ENCODE measurements around the gene GRAMD2B.
"Not testable (repeated sequence)": the region's sequence is repeated elsewhere in the genome, so short reads cannot be mapped to it uniquely, and the experiment has no call there.

GRAMD2B gene

GRCh38 chr5:126422994-126423788, at the start of gene GRAMD2B:
TSS of gene GRAMD2B (plus strand) at chr5:126423409. CDS start at chr5:126423607, 198 bp downstream.
- no peaks in the 10 kb centered on the region for H3K27me3 Mint-ChIP-seq (ENCODE audit: low read depth)
- DNase-seq (ENCODE audit: low spot score) = peak; percentile 75
- H3K9me3 Mint-ChIP-seq = peaks cover 4% of the 10 kb centered on the region
- peak within 1 kb of the TSS; percentile 90 for H3K4me3 Mint-ChIP-seq
- peaks cover 30% of the 10 kb centered on the region for H3K4me1 Mint-ChIP-seq (ENCODE audit: low read depth)
- H3K27ac Mint-ChIP-seq = peak within 1 kb of the TSS; percentile 85
- peaks cover 3% of the 10 kb centered on the region for H3K36me3 Mint-ChIP-seq (ENCODE audit: low read depth)

GRCh38 chr5:126374109-126374416, 49.1 kb upstream of the GRAMD2B start:
- Mint-ChIP-seq H3K4me3 (no peak overlapping the region), H3K4me1 (ENCODE audit: low read depth) (peaks cover 14% of the 10 kb centered on the region), H3K36me3 (ENCODE audit: low read depth) (no peaks in the 10 kb centered on the region), H3K27me3 (ENCODE audit: low read depth) (peaks cover 4% of the 10 kb centered on the region), H3K9me3 (no peaks in the 10 kb centered on the region), H3K27ac (no peak overlapping the region)
- no peak for DNase-seq (ENCODE audit: low spot score)

- H3K27ac Mint-ChIP-seq = no peak overlapping the region
These were observed 46.8 kb upstream of the GRAMD2B start for GRCh38 chr5:126376443-126376842.

GRCh38 chr5:126377424-126377823, 45.8 kb upstream of the GRAMD2B start:
- no peak for DNase-seq (ENCODE audit: low spot score)
- Mint-ChIP-seq H3K9me3 (no peaks in the 10 kb centered on the region), H3K27me3 (ENCODE audit: low read depth) (no peaks in the 10 kb centered on the region), H3K4me3 (no peak overlapping the region), H3K4me1 (ENCODE audit: low read depth) (peaks cover 14% of the 10 kb centered on the region), H3K36me3 (ENCODE audit: low read depth) (no peaks in the 10 kb centered on the region), H3K27ac (no peak overlapping the region)

More at GRCh38 chr5:126376443-126376842, 46.8 kb upstream of the GRAMD2B start:
- H3K4me3 Mint-ChIP-seq = no peak overlapping the region
- H3K9me3 Mint-ChIP-seq = no peaks in the 10 kb centered on the region
- H3K27me3 Mint-ChIP-seq (ENCODE audit: low read depth) = no peaks in the 10 kb centered on the region
- no peaks in the 10 kb centered on the region for H3K36me3 Mint-ChIP-seq (ENCODE audit: low read depth)
- peaks cover 14% of the 10 kb centered on the region for H3K4me1 Mint-ChIP-seq (ENCODE audit: low read depth)
- no peak for DNase-seq (ENCODE audit: low spot score)

GRCh38 chr5:126380316-126380715, 42.9 kb upstream of the GRAMD2B start:
- not testable (repeated sequence) for H3K9me3 Mint-ChIP-seq

GRCh38 chr5:126383246-126383645, 40.0 kb upstream of the GRAMD2B start:
- DNase-seq (ENCODE audit: low spot score) = no peak
- no peak overlapping the region for H3K4me3 Mint-ChIP-seq
- no peaks in the 10 kb centered on the region for H3K36me3 Mint-ChIP-seq (ENCODE audit: low read depth)
- H3K4me1 Mint-ChIP-seq (ENCODE audit: low read depth) = no peaks in the 10 kb centered on the region
- no peak overlapping the region for H3K27ac Mint-ChIP-seq
- H3K27me3 Mint-ChIP-seq (ENCODE audit: low read depth) = no peaks in the 10 kb centered on the region
- H3K9me3 Mint-ChIP-seq = no peaks in the 10 kb centered on the region

More at GRCh38 chr5:126380316-126380715, 42.9 kb upstream of the GRAMD2B start:
- not testable (repeated sequence) for H3K27ac Mint-ChIP-seq; DNase-seq (ENCODE audit: low spot score); H3K4me3 Mint-ChIP-seq; H3K27me3 Mint-ChIP-seq (ENCODE audit: low read depth); H3K4me1 Mint-ChIP-seq (ENCODE audit: low read depth); H3K36me3 Mint-ChIP-seq (ENCODE audit: low read depth)

GRCh38 chr5:126383776-126384175, 39.4 kb upstream of the GRAMD2B start:
- H3K9me3 Mint-ChIP-seq = no peaks in the 10 kb centered on the region
- H3K27me3 Mint-ChIP-seq (ENCODE audit: low read depth) = no peaks in the 10 kb centered on the region
- no peak overlapping the region for H3K27ac Mint-ChIP-seq
- no peaks in the 10 kb centered on the region for H3K36me3 Mint-ChIP-seq (ENCODE audit: low read depth)
- H3K4me3 Mint-ChIP-seq = no peak overlapping the region
- no peak for DNase-seq (ENCODE audit: low spot score)
- H3K4me1 Mint-ChIP-seq (ENCODE audit: low read depth) = no peaks in the 10 kb centered on the region

- DNase-seq (ENCODE audit: low spot score) = no peak
- Mint-ChIP-seq H3K4me3 (no peak overlapping the region), H3K27ac (no peak overlapping the region), H3K4me1 (ENCODE audit: low read depth) (no peaks in the 10 kb centered on the region), H3K9me3 (no peaks in the 10 kb centered on the region), H3K36me3 (ENCODE audit: low read depth) (no peaks in the 10 kb centered on the region), H3K27me3 (ENCODE audit: low read depth) (no peaks in the 10 kb centered on the region)
These were observed 38.2 kb upstream of the GRAMD2B start for GRCh38 chr5:126384985-126385384.

- H3K27me3 Mint-ChIP-seq (ENCODE audit: low read depth) = no peaks in the 10 kb centered on the region
- H3K36me3 Mint-ChIP-seq (ENCODE audit: low read depth) = no peaks in the 10 kb centered on the region
- H3K4me1 Mint-ChIP-seq (ENCODE audit: low read depth) = no peaks in the 10 kb centered on the region
- no peak overlapping the region for H3K27ac Mint-ChIP-seq
- no peak for DNase-seq (ENCODE audit: low spot score)
- no peak overlapping the region for H3K4me3 Mint-ChIP-seq
- no peaks in the 10 kb centered on the region for H3K9me3 Mint-ChIP-seq
These were observed 37.4 kb upstream of the GRAMD2B start for GRCh38 chr5:126385524-126386502.

- no peak for DNase-seq (ENCODE audit: low spot score)
- H3K36me3 Mint-ChIP-seq (ENCODE audit: low read depth) = no peaks in the 10 kb centered on the region
- no peak overlapping the region for H3K4me3 Mint-ChIP-seq
- no peaks in the 10 kb centered on the region for H3K9me3 Mint-ChIP-seq
- no peaks in the 10 kb centered on the region for H3K4me1 Mint-ChIP-seq (ENCODE audit: low read depth)
- H3K27me3 Mint-ChIP-seq (ENCODE audit: low read depth) = no peaks in the 10 kb centered on the region
- no peak overlapping the region for H3K27ac Mint-ChIP-seq
These were observed 34.0 kb upstream of the GRAMD2B start for GRCh38 chr5:126389179-126389578.

GRCh38 chr5:126390051-126390450, 33.2 kb upstream of the GRAMD2B start:
- no peaks in the 10 kb centered on the region for H3K9me3 Mint-ChIP-seq
- H3K4me3 Mint-ChIP-seq = no peak overlapping the region
- no peaks in the 10 kb centered on the region for H3K36me3 Mint-ChIP-seq (ENCODE audit: low read depth)

GRCh38 chr5:126391386-126391785, 31.8 kb upstream of the GRAMD2B start:
- H3K4me3 Mint-ChIP-seq = no peak overlapping the region
- no peaks in the 10 kb centered on the region for H3K4me1 Mint-ChIP-seq (ENCODE audit: low read depth)
- no peaks in the 10 kb centered on the region for H3K9me3 Mint-ChIP-seq
- H3K27ac Mint-ChIP-seq = no peak overlapping the region
- no peak for DNase-seq (ENCODE audit: low spot score)
- no peaks in the 10 kb centered on the region for H3K36me3 Mint-ChIP-seq (ENCODE audit: low read depth)
- no peaks in the 10 kb centered on the region for H3K27me3 Mint-ChIP-seq (ENCODE audit: low read depth)

More at GRCh38 chr5:126390051-126390450, 33.2 kb upstream of the GRAMD2B start:
- H3K4me1 Mint-ChIP-seq (ENCODE audit: low read depth) = no peaks in the 10 kb centered on the region
- H3K27me3 Mint-ChIP-seq (ENCODE audit: low read depth) = no peaks in the 10 kb centered on the region
- DNase-seq (ENCODE audit: low spot score) = no peak
- H3K27ac Mint-ChIP-seq = no peak overlapping the region

GRCh38 chr5:126394211-126394788, 28.9 kb upstream of the GRAMD2B start:
- peaks cover under 1% of the 10 kb centered on the region for H3K9me3 Mint-ChIP-seq
- no peak overlapping the region for H3K27ac Mint-ChIP-seq
- no peaks in the 10 kb centered on the region for H3K36me3 Mint-ChIP-seq (ENCODE audit: low read depth)
- no peak for DNase-seq (ENCODE audit: low spot score)
- no peaks in the 10 kb centered on the region for H3K27me3 Mint-ChIP-seq (ENCODE audit: low read depth)
- H3K4me1 Mint-ChIP-seq (ENCODE audit: low read depth) = no peaks in the 10 kb centered on the region
- no peak overlapping the region for H3K4me3 Mint-ChIP-seq

GRCh38 chr5:126395198-126395597, 28.0 kb upstream of the GRAMD2B start:
- Mint-ChIP-seq H3K27ac (no peak overlapping the region), H3K9me3 (peaks cover 8% of the 10 kb centered on the region), H3K4me3 (no peak overlapping the region), H3K27me3 (ENCODE audit: low read depth) (no peaks in the 10 kb centered on the region), H3K4me1 (ENCODE audit: low read depth) (no peaks in the 10 kb centered on the region), H3K36me3 (ENCODE audit: low read depth) (no peaks in the 10 kb centered on the region)
- no peak for DNase-seq (ENCODE audit: low spot score)

All from T-helper 2 cell treated with Interferon-gamma antibody and Interleukin-4, amounts not matched to agents 5 μg/mL and 100 μg/mL, for 36 hours (primary cell).